B cell (primary cell): ENCODE results near the gene RBM20. TPM values are rescaled to one million over a fixed set of nuclear protein-coding genes. Genes with fewer than 3 reads are reported as not detected.

Experiments used
- ATAC-seq: fragments of 200-7000 bp; cut with Tn5 transposase; one replicate; pipeline ENCODE4 v1.10.0; 2021; ENCODE audit warnings: low read depth, mild to moderate bottlenecking, moderate number of reproducible peaks, moderate library complexity
- CTCF ChIA-PET: fragments of 350-600 bp; sonication (Branson Sonifier 250); formaldehyde crosslinking; loops from one replicate; lab custom pipeline; 2021; ENCODE audit warnings: antibody characterized with exemption, inconsistent platforms; lab: Charles Lee
- POLR2A ChIA-PET: fragments of 350-600 bp; sonication (Branson Sonifier 250); formaldehyde crosslinking; loops from one replicate; lab custom pipeline; 2021; ENCODE audit warnings: antibody characterized with exemption; lab: Charles Lee
- DNase-seq: peaks from one replicate; pipeline ENCODE4 v3.0.0; 2013
- H2AFZ ChIP-seq: 2 replicates; pipeline ENCODE4 v1.6.1; 2012; ENCODE audit warnings: mild to moderate bottlenecking, low read depth, low read length; ENCODE audit not compliant: insufficient read depth, poor library complexity, severe bottlenecking
- H3K27ac ChIP-seq, 2 donors: 1 replicate in 1 of 2; 2 replicates in 1 of 2; pipeline ENCODE4 v1.5.1; 2012 to 2013; ENCODE audit warnings: low read length in 2 of 2, mild to moderate bottlenecking in 2 of 2, moderate library complexity in 1 of 2
- H3K27me3 ChIP-seq, 4 experiments: fragments of 200-600 bp in 1 of 4; sonication (generic) in 1 of 4; replicated peaks in 1 of 4; 1 replicate in 2 of 4; 2 replicates in 2 of 4; pipeline versions ENCODE4 v1.6.1 to v1.7.0; 2013 to 2016; ENCODE audit warnings: low read length in 3 of 4, mild to moderate bottlenecking in 2 of 4, mixed read lengths in 1 of 4, moderate library complexity in 1 of 4; ENCODE audit not compliant: insufficient read depth in 4 of 4, control insufficient read depth in 3 of 4; ENCODE audit errors: control extremely low read depth in 1 of 4
- H3K36me3 ChIP-seq, 2 experiments: replicated peaks in 1 of 2; 1 replicate in 1 of 2; 2 replicates in 1 of 2; pipeline versions ENCODE4 v1.6.1 to v1.7.1; 2013; ENCODE audit warnings: low read length in 1 of 2; ENCODE audit not compliant: insufficient read depth in 2 of 2, control insufficient read depth in 1 of 2; ENCODE audit errors: control extremely low read depth in 1 of 2, extremely low read depth in 1 of 2
- H3K4me1 ChIP-seq, 2 donors: fragments of 200-600 bp in 1 of 2; sonication (generic) in 1 of 2; 1 replicate in 1 of 2; 2 replicates in 1 of 2; pipeline versions ENCODE4 v1.5.1 to v1.6.1; 2013 to 2017; ENCODE audit warnings: low read length in 2 of 2; ENCODE audit not compliant: control insufficient read depth in 2 of 2, insufficient read depth in 2 of 2
- H3K4me2 ChIP-seq: replicated peaks from 2 replicates; pipeline ENCODE3; 2012; ENCODE audit warnings: mild to moderate bottlenecking, low read depth, low read length; ENCODE audit not compliant: poor library complexity, severe bottlenecking
- H3K4me3 ChIP-seq, 5 experiments: fragments of 200-600 bp in 1 of 5; sonication (generic) in 1 of 5; 1 replicate in 3 of 5; 2 replicates in 2 of 5; pipeline versions ENCODE4 v1.5.1 to v1.7.0; 2011 to 2016; ENCODE audit warnings: low read length in 4 of 5, mild to moderate bottlenecking in 4 of 5, low read depth in 2 of 5, control low read depth in 1 of 5, moderate library complexity in 1 of 5; ENCODE audit not compliant: insufficient read depth in 1 of 5; ENCODE audit errors: control extremely low read depth in 1 of 5, extremely low read depth in 1 of 5
- H3K79me2 ChIP-seq: fragments of 200-600 bp; sonication (generic); one replicate; pipeline ENCODE4 v1.6.0; 2016; ENCODE audit warnings: low read length; ENCODE audit not compliant: control insufficient read depth, insufficient read depth
- H3K9ac ChIP-seq: fragments of 200-600 bp; sonication (generic); 2 replicates; pipeline ENCODE4 v1.6.1; 2017; ENCODE audit warnings: mild to moderate bottlenecking, low read length, moderate library complexity
- H3K9me3 ChIP-seq, 3 donors: one replicate each; pipeline versions ENCODE4 v1.6.1 to v1.7.1; 2013; ENCODE audit warnings: low read length in 2 of 3; ENCODE audit not compliant: control insufficient read depth in 2 of 3, insufficient read depth in 1 of 3; ENCODE audit errors: control extremely low read depth in 1 of 3
- H4K20me1 ChIP-seq: 2 replicates; pipeline ENCODE4 v1.6.0; 2012; ENCODE audit warnings: mild to moderate bottlenecking, low read length; ENCODE audit not compliant: insufficient read depth, control insufficient read depth, poor library complexity, severe bottlenecking
- H3K27ac Mint-ChIP-seq: one replicate; pipeline ENCODE4 v1.8.0; 2021; ENCODE audit warnings: mixed read lengths
- H3K27me3 Mint-ChIP-seq: one replicate; pipeline ENCODE4 v1.8.0; 2021; ENCODE audit warnings: mixed read lengths
- H3K4me1 Mint-ChIP-seq: one replicate; pipeline ENCODE4 v1.8.0; 2021; ENCODE audit warnings: mixed read lengths
- H3K4me3 Mint-ChIP-seq: one replicate; pipeline ENCODE4 v1.8.0; 2021; ENCODE audit warnings: mixed read lengths
- H3K9me3 Mint-ChIP-seq: one replicate; pipeline ENCODE4 v1.8.0; 2022; ENCODE audit warnings: mixed read lengths; ENCODE audit not compliant: insufficient read depth
- EZH2 ChIP-seq: IDR thresholded peaks from 2 replicates; pipeline ENCODE4 v1.6.1; 2012; ENCODE audit warnings: borderline replicate concordance, low read depth, mild to moderate bottlenecking, moderate library complexity, low read length; ENCODE audit not compliant: insufficient read depth, poor library complexity, severe bottlenecking
- WGBS: methylation state at CpG from one replicate; pipeline ENCODE4 v1.1.5; 2013; ENCODE audit warnings: missing lambda C conversion rate; ENCODE audit not compliant: insufficient coverage; 5-methylcytosine and 5-hydroxymethylcytosine counted together
- intact Hi-C: fragments of 100-400 bp; cut with micrococcal nuclease; formaldehyde crosslinking; loops from one replicate; pipeline ENCODE4 v1.10.0; 2022
- polyA plus RNA-seq: library from polyadenylated mRNA; depleted of rRNA; stranded (reverse); fragments of >200 nt; gene quantifications from 2 replicates; pipeline ENCODE4 v1.2.3, GENCODE V29; 2012
- total RNA-seq, 2 donors: library from RNA; stranded (reverse); fragments of 120-200 nt in 1 of 2; gene quantifications; 1 replicate in 1 of 2; 2 replicates in 1 of 2; pipeline versions ENCODE4 v1.2.3 to v1.2.4, GENCODE V29; 2013 to 2022
- TF ChIP-seq, protein P1 (sequence below): fragments of 200-600 bp; IDR thresholded peaks from one replicate; pipeline ENCODE4 v1.8.0; 2022; ENCODE audit warnings: antibody characterized with exemption, mild to moderate bottlenecking

The RBM20 gene
- total and polyA plus RNA-seq, 2 donors (not counting 1 experiment from before 2014, with no cell fraction given): not detected

DNA sequence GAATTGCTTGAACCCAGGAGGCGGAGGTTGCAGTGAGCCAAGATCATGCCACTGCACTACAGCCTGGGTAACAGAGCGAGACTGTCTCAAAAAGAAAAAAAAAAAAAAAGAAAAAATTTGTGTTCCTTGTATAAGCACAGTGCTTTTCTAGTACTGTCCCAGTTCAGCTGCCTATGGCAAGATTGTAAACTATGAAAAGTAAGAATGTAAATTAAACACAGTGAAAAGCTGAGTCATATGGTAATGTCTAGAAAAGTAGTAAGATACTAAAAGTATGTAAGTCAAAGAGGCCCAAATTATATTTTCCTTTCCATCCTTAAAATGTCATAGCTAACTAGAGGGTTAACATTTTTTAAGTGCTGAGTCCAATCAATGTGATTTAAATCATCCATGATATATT, 42.8 kb downstream of the RBM20 start:
- peaks cover 0 to 7% (median 0%) of the 10 kb centered on the region in 4 experiments for H3K27me3 ChIP-seq
- ATAC-seq: no peak
- no peak overlapping the region for H3K9ac ChIP-seq
- H3K27ac Mint-ChIP-seq: no peak overlapping the region
- ChIA-PET POLR2A (no interaction called here), CTCF (interaction anchor here (3.0 kb wide), 1 partner anchor 15 kb away, joined by 13 read pairs; no protein-coding TSS in a partner anchor)
- H3K27ac ChIP-seq: no peak overlapping the region
- H3K4me2 ChIP-seq: no peak overlapping the region
- TF ChIP-seq, protein P1, sequence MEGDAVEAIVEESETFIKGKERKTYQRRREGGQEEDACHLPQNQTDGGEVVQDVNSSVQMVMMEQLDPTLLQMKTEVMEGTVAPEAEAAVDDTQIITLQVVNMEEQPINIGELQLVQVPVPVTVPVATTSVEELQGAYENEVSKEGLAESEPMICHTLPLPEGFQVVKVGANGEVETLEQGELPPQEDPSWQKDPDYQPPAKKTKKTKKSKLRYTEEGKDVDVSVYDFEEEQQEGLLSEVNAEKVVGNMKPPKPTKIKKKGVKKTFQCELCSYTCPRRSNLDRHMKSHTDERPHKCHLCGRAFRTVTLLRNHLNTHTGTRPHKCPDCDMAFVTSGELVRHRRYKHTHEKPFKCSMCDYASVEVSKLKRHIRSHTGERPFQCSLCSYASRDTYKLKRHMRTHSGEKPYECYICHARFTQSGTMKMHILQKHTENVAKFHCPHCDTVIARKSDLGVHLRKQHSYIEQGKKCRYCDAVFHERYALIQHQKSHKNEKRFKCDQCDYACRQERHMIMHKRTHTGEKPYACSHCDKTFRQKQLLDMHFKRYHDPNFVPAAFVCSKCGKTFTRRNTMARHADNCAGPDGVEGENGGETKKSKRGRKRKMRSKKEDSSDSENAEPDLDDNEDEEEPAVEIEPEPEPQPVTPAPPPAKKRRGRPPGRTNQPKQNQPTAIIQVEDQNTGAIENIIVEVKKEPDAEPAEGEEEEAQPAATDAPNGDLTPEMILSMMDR: no peak
- no peak for TF ChIP-seq EZH2
- H3K4me1 ChIP-seq: no peaks in the 10 kb centered on the region
- no peak for DNase-seq
- WGBS: no CpG with 5 or more reads among the region's 2 CpGs
- H3K9me3 ChIP-seq: peaks cover 0 to 3% (median 2%) of the 10 kb centered on the region in 3 donors
- H4K20me1 ChIP-seq: no peaks in the 10 kb centered on the region
- intact Hi-C loops: no loop called here
- no peaks in the 10 kb centered on the region for H3K36me3 ChIP-seq
- peaks cover 35% of the 10 kb centered on the region for H3K27me3 Mint-ChIP-seq
- no peak overlapping the region for H3K4me3 Mint-ChIP-seq
- peaks cover 8% of the 10 kb centered on the region for H3K9me3 Mint-ChIP-seq
- H3K4me3 ChIP-seq: no peak overlapping the region
- H2AFZ ChIP-seq: no peak overlapping the region
- H3K4me1 Mint-ChIP-seq: no peaks in the 10 kb centered on the region
- H3K79me2 ChIP-seq: no peaks in the 10 kb centered on the region

DNA sequence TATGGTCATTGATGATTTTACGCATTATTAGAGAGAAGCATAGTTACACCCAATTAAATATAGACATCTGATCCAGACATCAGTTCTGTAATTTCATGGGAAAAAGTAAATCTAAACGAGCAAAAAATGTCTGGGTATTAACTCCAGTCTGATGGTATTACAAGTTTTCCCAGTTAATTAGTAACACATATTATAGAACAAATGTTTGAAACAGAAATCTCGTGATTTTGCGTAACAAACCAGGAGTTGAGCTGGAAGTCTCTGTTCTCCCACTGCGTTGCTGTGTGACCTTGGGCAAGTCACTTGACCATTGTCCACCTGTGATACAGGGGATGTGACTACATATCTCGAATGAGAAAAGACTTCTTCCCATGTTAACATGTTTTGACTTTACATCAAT, 43.3 kb downstream of the RBM20 start:
- H4K20me1 ChIP-seq: no peaks in the 10 kb centered on the region
- H3K9ac ChIP-seq: no peak overlapping the region
- H3K27ac ChIP-seq: no peak overlapping the region
- Mint-ChIP-seq H3K4me1 (no peaks in the 10 kb centered on the region), H3K4me3 (no peak overlapping the region), H3K27ac (no peak overlapping the region), H3K9me3 (peaks cover 9% of the 10 kb centered on the region), H3K27me3 (peaks cover 32% of the 10 kb centered on the region)
- peaks cover 0 to 5% (median 2%) of the 10 kb centered on the region in 3 donors for H3K9me3 ChIP-seq
- WGBS: 90% methylated on average over 3 of the region's 6 CpGs
- DNase-seq: no peak
- ChIA-PET CTCF (interaction anchor here (3.0 kb wide), 1 partner anchor 15 kb away, joined by 13 read pairs; no protein-coding TSS in a partner anchor), POLR2A (no interaction called here)
- H3K4me2 ChIP-seq: no peak overlapping the region
- no peak overlapping the region for H2AFZ ChIP-seq
- ATAC-seq: no peak
- peaks cover 0 to 7% (median 0%) of the 10 kb centered on the region in 4 experiments for H3K27me3 ChIP-seq
- H3K4me3 ChIP-seq: no peak overlapping the region
- intact Hi-C loops: no loop called here
- TF ChIP-seq, protein P1: no peak
- TF ChIP-seq EZH2: no peak
- no peaks in the 10 kb centered on the region for H3K4me1 ChIP-seq
- no peaks in the 10 kb centered on the region for H3K36me3 ChIP-seq
- no peaks in the 10 kb centered on the region for H3K79me2 ChIP-seq
